T-helper 1 cell treated with Interleukin-12 subunit alpha and Interleukin-12 subunit beta and Interleukin-4 antibody, amounts not matched to agents 30 ng/mL and 1 ng/mL, for 36 hours (primary cell): ENCODE data around the gene QRFP. TPM values are rescaled to one million over a fixed set of nuclear protein-coding genes. Genes with fewer than 3 reads are reported as not detected.

Experiments used
- intact Hi-C: fragments of 100-400 bp; cut with micrococcal nuclease; formaldehyde crosslinking; loops from one replicate; pipeline ENCODE4 v1.15.1; 2024
- total RNA-seq: library from RNA; stranded (reverse); gene quantifications from 2 replicates; pipeline ENCODE4 v1.2.3, GENCODE V29; 2022

Gene QRFP
- total RNA-seq, 1 donor from 2014 or later: not detected

DNA sequence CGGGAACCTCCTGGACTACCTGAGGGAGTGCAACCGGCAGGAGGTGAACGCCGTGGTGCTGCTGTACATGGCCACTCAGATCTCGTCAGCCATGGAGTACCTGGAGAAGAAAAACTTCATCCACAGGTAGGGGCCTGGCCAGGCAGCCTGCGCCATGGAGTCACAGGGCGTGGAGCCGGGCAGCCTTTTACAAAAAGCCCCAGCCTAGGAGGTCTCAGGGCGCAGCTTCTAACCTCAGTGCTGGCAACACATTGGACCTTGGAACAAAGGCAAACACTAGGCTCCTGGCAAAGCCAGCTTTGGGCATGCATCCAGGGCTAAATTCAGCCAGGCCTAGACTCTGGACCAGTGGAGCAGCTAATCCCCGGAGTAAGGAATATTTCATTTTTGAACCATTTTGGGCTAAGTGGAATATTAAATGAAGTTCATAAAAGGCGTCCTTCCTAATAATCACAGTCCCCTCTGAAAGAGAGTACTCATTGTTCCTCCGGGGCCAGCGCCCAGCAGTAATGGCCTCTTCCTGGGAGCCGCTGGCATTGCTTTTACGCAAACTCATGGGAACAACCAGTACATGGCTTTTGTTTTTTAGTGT, 23.6 kb downstream of the QRFP start:
- intact Hi-C loops: no loop called here

DNA sequence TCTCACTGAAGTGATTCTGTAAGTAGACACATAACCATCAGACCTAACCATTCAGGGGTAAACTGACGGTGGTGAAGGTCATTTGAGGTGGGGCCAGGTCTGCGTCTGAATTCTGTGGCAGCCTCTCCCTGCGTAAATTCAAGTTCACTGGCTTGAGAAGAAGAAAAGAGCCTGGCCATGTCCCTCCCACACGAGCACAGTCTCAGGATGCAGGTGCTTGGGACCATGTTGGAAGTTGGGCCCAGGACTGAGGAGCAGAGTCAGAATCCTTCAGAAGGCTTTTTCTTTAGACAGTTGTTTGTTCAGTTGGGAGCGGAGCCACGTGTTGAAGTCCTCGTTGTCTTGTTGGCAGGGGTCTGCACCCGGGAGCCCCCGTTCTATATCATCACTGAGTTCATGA, 24.1 kb downstream of the QRFP start:
- intact Hi-C loops: no loop called here

DNA sequence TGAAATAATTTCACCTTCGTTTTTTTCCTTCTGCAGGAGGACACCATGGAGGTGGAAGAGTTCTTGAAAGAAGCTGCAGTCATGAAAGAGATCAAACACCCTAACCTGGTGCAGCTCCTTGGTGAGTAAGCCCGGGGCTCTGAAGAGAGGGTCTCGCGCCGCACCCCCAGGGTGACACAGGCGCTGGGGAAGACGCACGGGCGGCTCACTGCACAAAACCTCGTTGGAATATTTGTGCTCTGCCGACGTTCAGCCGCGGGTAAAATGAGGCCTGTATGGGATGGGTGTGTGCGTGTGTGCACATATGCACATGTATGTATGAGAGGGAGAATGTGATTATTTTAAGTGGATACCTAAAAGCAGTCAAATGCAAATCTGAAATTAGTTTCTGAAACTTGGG, 24.5 kb downstream of the QRFP start:
- intact Hi-C loops: no loop called here

DNA sequence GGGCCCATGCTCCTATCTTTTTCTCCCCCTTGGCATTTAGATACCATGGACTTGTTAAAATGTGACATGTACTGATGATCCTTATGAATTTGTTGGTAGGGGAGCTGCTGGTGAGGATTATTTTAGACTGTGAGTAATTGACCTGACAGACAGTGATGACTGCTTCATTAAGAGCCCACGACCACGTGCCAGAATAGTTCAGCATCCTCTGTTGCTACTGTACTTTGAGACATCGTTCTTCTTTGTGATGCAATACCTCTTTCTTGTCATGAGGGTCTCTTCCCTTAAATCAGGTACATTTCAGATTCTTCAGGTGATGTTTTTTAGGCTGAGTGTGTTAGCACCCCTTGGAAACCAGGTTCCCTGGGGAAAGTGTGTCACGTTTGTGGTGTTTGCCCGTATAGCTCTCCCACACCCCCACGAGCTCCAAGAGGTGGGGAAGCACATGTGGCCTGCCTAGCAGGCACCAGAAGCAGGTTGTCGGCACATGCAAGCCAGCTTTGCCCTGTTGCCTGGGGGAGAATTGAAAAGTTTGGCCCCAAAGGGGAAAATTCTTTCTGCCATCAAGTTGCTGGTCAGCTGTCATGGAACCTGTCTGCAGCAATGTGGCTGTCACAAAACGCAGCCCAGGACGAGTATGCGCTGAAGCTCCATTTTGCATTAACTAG, 25.1 kb downstream of the QRFP start:
- intact Hi-C loops: no loop called here

DNA sequence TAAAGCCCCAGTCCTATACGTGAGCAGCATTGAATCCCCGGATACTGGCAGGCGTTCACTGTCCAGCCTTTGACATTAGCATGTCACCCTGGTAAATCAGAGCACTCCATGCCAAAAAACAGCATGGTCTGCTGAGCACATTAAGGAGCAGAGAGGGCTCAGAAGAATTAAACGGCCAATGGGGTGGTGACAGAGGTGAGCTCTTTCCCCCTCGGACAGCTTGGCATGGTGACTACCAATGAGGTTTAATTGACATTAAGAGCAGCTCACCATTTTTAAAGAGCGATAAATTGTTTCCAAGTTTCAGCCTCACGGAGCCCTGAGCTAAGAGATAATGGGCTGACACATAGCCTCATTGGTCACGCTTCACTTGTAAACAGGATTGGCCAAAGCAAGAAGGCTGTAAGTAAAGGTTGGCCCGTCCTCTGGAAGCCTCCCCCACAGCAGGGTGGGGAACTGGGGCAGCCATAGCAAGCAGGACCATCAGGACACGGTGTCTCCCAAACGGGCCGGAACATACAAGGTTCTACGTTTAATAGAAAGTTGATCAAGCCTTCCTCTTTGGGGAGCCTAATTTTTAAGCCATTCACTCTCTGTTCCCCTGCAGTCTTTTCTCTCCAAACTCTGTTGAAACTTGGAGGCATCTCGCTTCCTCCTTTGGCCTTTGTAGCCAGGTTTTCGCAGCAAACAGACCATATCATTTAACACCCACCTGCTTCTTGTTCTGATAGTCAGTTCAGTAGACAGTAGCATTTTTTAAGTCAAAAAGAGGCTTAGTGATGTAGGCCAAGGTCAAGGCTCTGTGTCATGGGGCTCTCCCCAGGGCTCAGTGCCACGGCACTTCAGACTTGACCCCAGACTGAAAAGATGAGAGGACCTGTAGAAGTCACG, 25.9 kb downstream of the QRFP start:
- intact Hi-C loops: no loop called here

DNA sequence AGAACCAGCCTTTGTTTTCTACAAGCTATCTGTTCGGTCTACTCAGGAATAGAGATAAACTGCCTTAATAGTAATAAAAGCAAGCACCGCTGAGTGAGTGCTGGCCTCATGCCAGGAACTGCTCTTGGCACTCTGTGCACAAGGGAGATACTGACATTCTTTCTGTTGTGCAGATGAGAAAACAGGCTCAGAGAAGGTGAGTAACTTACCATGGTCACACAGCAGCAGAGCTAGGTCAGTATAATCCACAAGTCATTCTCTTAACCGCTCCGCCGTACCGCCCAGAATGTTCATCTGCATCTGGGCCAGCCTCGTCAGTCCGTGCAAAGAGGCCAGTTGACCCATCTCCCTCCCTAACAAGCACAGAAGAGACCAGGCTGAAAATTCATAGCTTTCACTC, 27.4 kb downstream of the QRFP start:
- intact Hi-C loops: loop anchor here (5.0 kb wide), 1 partner anchor 407 kb away; no protein-coding TSS in a partner anchor

DNA sequence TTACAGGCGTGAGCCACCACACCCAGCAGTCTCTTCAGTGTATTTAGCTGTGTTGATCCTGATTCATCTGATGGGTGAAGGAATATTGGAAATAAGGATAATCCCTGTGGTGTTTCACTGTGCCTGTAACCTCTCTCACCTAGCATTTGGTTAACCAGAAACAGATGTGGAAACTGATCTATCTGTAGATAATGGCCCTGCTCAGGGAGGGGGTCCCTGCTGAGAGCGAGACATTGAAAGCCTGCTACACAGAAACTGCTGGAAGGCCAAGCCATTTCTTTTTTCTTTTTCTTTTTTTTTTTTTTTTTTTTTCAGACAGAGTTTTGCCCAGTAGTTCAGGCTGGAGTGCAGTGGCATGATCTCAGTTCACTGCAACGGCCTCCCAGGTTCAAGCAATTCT, 28.4 kb downstream of the QRFP start:
- intact Hi-C loops: loop anchor here (5.0 kb wide), 1 partner anchor 406 kb away; no protein-coding TSS in a partner anchor

DNA sequence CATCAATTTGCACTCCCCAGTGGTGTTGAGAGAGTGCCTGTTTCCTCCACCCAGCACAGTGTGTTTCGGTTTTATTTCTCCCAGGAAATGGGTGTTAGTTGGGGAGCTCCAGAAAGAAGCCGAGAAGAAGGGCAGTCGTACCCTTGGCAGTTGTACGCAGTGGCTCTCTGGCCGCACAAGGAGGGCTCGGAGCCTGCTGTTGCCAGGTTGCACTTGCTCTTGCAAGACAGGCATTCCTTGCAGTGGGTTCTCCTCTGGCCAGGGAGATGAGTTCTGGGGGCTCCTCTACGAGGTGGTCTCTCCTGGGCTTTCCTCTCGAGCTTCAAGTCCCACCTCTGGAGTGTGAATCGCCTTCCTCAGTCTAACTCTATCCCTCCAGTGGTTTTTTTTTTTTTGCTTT, 29.1 kb downstream of the QRFP start:
- intact Hi-C loops: loop anchor here (5.0 kb wide), 1 partner anchor 405 kb away; no protein-coding TSS in a partner anchor

DNA sequence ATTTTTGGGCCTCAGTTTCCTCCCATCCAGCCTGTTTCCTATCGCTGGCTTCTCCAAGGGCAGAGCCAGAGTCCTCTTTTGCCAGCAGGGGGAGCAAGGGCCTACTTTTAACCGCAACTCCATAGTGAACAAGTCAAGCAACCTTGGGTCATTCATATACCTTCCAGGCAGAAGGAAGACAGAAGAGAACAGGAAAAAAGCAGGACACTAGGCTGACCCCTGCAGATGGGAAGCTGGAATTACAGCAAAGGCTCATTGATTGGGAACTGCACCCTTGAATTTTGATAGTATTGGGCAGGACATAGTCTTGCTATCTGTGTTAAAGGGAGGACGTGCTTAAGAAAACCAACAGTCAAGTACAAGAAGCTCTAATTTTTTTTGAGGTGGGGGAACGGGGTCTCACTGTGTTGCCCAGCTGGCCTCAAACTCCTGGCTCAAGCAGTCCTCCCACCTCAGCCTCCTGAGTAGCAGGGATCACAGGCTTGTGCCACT, 30.1 kb downstream of the QRFP start:
- intact Hi-C loops: loop anchor here (1.0 to 5.0 kb wide), 2 partner anchors 75 to 404 kb away; no protein-coding TSS in a partner anchor

DNA sequence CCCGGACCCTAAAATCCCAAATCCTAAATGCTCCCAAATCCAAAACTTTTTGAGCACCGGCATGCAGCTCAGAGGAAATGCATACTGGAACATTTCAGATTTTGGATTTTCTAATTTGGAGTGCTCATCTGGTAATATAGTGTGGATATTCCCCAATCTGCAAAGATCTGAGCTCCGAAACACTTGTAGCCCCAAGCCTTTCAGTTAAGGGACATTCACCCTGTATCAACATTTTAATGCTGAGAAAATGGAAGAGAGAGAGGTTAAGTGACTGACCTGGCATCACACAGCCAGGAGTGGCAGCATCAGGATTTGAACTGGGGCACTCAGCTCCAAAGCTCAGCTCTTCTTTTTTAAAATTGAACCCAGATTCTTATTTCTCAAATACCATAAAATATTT, 30.7 kb downstream of the QRFP start:
- intact Hi-C loops: loop anchor here (1.0 to 5.0 kb wide), 2 partner anchors 75 to 404 kb away; no protein-coding TSS in a partner anchor

DNA sequence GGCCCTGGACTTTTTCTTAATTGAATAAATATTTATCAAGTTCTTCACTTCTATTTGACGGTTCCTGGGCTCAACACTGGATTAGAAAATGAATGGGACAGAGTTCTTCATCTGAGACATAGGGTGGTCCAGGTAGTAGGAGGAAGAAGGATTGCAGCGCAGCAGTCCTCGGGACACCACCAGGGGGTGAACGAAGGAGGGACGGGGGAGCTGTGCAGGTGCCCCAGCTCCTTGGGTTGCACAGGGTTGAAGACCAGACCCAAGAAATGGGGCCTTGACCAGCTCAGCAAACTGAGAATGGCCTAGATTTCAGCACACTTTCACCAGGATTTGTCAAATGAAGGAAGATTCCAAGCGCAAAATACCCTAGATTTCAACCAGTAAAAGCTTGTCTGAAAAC, 32.1 kb downstream of the QRFP start:
- intact Hi-C loops: no loop called here

DNA sequence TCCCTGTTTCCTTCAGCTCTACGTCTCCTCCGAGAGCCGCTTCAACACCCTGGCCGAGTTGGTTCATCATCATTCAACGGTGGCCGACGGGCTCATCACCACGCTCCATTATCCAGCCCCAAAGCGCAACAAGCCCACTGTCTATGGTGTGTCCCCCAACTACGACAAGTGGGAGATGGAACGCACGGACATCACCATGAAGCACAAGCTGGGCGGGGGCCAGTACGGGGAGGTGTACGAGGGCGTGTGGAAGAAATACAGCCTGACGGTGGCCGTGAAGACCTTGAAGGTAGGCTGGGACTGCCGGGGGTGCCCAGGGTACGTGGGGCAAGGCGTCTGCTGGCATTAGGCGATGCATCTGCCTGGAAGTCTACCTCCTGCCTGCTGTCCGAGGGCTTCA, 33.9 kb downstream of the QRFP start:
- intact Hi-C loops: loop anchor here (1.0 kb wide), 4 partner anchors 91 to 161 kb away; no protein-coding TSS in a partner anchor

DNA sequence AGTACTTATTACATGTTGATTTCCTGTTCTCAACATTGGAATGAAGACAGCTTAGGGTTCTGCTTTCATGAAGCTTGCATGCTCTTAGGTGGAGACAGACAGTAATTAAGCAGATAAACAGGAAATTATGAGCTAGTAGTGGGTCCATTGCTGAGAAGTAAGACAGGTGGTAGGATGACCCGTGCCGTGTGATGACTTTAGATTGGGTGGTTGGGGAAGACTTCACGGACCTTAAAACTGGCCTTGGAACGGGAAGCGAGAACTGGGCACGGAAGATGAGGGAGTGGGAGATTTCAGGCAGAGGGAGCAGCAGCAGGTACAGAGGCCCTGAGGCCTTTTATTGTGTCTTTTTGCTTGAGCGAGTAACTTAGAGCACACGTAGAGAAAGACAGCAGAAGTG, 34.4 kb downstream of the QRFP start:
- intact Hi-C loops: no loop called here

DNA sequence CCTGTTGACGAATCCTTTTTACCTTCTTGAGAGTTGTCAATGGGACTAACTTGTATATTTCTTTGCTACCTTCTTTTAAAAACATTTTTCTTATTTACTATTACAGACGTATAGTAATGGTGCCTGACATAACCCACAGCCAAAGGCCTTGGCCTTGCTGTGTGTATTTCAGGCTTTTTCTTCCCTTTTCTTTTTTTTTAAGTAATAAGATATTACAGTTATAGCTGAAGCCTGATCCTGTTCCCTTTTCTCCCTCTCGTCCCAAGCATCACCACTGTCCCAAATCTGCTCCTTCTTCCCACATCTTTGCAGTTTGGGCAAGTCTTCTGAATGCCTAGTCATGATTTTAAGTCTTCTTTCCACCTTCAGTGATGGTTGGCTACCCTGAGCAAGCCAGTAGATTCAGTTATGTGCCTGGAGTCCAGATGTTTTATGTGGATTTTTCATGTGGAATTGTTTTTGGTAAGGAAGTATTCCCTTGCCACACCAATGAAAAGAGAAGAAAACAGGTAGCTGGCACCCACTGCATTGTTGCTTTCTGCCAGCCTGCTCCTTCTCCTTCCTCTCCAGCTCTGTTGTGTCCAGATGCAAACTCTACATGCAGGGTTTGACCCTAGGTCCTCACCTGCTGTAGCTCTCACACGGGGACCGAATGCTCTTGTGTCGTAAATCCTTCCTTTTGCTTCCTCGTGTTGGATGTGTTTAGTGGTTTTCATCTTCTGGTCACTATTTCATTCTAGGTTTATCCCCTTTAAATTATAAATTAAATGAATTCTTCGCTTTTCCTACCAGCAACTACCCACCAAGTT, 35.0 kb downstream of the QRFP start:
- intact Hi-C loops: no loop called here

DNA sequence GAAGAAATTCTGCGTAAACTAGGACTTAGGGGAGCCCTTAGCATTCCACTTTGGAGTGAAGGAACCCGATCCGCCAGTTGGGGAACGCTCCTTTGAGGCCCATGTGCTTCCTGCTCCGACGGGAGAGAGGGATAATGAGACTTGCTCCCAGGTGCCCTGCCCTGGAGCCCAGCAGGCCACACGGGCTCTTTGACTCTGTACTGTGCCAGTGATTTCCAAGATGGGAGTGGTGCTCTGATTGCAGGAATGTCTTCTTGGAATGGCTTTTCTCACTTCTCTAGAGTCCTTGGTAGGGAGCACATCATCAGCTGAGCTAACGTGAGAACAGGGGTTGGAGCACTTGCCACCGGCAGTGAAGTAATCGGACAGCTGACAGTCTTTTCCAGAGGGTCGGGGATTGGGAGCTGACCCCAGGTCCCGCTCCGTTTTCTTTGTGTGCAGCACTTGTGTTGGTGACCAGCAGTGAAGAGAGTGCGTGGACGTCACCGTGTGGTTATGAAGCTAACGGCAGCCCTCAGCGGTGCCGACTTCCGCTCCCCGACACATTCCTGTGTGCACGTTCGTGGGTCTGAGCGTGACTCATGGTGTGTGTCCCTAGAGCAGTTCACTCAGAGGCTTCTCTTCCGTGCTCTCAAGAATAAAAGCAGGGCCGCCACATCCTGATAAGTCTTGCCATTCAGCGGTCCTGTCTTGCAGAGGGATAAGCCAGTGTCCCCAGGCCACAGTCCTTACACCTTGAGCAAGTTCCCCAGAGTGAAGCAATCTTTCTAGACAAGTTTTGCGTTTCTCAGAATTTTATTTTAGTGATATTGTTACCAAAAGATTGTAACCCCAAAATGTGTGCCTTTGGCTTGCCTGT, 35.9 kb downstream of the QRFP start:
- intact Hi-C loops: no loop called here

DNA sequence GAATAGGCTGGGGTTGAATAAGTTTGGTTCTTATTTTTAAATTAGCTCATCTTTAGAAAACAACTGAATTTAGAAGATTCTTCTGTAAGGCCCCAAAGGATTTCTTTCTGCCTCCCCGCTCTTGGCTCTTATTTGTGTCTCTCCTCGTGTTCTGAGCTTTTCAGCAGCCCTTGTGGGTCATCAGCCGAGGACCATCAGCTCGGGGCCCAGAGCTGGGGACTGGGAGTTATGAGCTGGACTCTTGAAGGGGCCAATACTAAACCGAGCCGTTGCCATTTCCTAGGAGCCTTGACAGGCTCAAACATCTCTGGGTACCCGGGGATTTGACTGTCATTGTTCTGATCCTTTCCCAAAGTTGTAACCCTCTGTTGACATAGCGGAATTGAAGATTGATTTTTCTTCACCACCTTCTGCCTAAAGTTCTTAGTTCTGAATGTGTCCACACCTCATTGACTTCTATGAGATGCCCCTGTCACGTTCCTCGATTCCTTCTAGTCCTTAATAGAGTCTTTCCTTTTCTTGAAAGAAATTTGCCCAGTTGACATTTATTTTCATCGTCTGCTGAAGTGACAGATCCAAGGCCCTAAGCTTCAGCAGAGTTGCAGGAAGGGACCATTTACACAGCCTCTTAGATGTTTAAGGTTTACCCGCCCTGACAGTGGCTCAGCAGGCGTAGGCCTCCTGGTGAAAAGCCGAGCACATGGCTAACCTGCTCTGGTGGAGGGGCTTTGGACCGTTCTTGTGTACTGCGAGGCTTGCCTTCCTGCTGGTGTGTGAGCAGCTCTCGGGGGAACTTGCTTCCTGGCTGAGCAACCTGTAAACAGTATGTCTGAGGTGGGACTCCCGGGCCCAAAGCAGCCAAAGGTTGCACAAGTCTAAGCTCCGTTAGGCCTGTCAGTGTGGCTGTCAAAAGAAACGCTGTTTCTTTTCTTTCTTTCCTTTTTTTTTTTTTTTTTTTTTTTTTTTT, 37.6 kb downstream of the QRFP start:
- intact Hi-C loops: no loop called here

DNA sequence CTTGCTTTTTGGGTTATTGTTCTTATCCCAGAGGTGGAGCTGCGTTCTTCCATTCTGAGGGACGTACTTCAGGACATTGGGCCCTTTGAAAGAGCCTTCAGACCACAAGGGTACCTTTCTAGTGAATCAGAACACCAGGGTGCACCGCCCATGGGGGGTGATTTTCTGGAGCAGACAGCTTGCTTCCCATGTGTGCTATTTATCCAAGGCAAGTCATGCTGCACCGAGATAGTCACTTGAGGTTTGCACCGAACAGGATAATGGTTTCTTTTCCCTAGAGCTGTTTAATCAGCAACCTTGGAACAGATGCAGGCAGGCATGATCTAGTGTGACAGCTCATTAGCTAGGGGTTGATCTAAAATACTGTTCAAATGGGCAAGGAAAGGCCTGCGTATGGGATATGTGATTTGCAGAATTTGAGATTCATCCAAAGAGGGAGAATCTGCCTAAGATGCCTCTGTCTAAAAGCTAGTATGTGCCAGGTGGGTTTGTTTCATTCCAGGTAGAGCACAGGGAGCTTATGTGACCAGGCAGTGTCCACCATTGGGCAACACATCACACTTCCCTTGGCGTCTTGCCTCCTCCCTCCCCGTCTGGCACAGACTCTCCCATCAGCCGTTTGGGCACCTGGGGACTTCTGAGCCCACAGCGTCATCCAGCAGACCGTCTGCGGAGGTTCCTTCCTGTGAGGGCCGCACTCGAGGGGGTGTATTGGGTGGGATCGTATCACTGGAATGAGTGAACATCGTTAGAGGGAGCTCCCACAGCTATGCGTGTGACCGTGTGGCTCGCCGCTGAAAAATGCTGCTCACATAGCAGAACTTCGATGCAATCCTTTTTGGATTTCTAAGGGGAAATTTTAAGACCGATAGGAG, 38.5 kb downstream of the QRFP start:
- intact Hi-C loops: no loop called here

DNA sequence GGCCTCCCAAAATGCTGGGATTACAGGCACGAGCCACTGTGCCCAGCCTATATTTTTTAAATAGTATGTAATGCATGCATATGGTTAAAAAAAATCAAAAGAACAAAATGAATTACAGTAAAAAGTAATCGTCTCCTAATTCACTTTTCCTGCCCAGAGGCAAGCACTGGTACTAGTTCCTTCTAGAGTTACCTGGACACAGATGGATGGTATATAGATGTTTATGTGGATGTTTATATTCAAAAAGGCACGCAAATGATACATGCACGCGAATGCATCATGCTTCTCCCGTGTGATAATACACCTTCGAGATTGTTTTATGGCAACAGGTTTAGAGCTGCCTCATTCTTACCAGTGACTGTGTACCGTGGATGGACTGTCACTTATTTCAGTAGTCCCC, 40.1 kb downstream of the QRFP start:
- intact Hi-C loops: no loop called here
